IMR-90 (cell line): ENCODE measurements around the gene SLC6A11. TPM values are rescaled to one million over a fixed set of nuclear protein-coding genes. Genes with fewer than 3 reads are reported as not detected.

ENCODE experiments used
- ATAC-seq: fragments of 200-7000 bp; cut with Tn5 transposase; 2 replicates; pipeline ENCODE4 v1.9.1; 2020; ENCODE audit warnings: low read depth, mild to moderate bottlenecking, moderate library complexity
- BruUV-seq: library from RNA; stranded (reverse); fragments of 400-500 nt; replicated peaks from 2 replicates; lab custom pipeline; 2021; lab: Mats Ljungman, UMichigan
- CTCF ChIA-PET: fragments of 300-600 bp; formaldehyde crosslinking; extraction: SDS; loops from one replicate; lab custom pipeline; 2021; ENCODE audit warnings: antibody characterized with exemption; lab: Yijun Ruan, JAX
- POLR2A ChIA-PET: fragments of 300-600 bp; sonication (Branson Sonifier 250); formaldehyde crosslinking; loops from one replicate; lab custom pipeline; 2022; ENCODE audit warnings: antibody characterized with exemption; ENCODE audit not compliant: unreplicated experiment; lab: Charles Lee
- DNase-seq: peaks from one replicate; pipeline ENCODE4 v3.0.0; 2013
- H2AFZ ChIP-seq: replicated peaks from 2 replicates; pipeline ENCODE3; 2013; ENCODE audit warnings: low read length, mild to moderate bottlenecking; ENCODE audit not compliant: poor library complexity
- H2AK5ac ChIP-seq: 2 replicates; pipeline ENCODE4 v1.6.1; 2013; ENCODE audit warnings: low read depth, low read length, inconsistent platforms
- H2AK9ac ChIP-seq: replicated peaks from 2 replicates; pipeline ENCODE3; 2013; ENCODE audit warnings: mild to moderate bottlenecking, low read depth, low read length, moderate library complexity; ENCODE audit not compliant: poor library complexity
- H2BK120ac ChIP-seq: 2 replicates; pipeline ENCODE4 v1.6.1; 2013; ENCODE audit warnings: low read depth, low read length, inconsistent platforms
- H2BK15ac ChIP-seq: 3 replicates; pipeline ENCODE4 v1.6.1; 2013; ENCODE audit warnings: low read depth, low read length, inconsistent platforms
- H2BK20ac ChIP-seq: 2 replicates; pipeline ENCODE4 v1.6.1; 2013; ENCODE audit warnings: low read depth, mild to moderate bottlenecking, inconsistent platforms, low read length, moderate library complexity
- H2BK5ac ChIP-seq: 2 replicates; pipeline ENCODE4 v1.6.1; 2013; ENCODE audit warnings: mild to moderate bottlenecking, low read depth, low read length, inconsistent platforms; ENCODE audit not compliant: poor library complexity, severe bottlenecking
- H3K14ac ChIP-seq: replicated peaks from 2 replicates; pipeline ENCODE4 v1.6.1; 2013; ENCODE audit warnings: low read depth, low read length, inconsistent platforms
- H3K18ac ChIP-seq: 2 replicates; pipeline ENCODE4 v1.6.1; 2013; ENCODE audit warnings: low read depth, low read length, control low read depth
- H3K23ac ChIP-seq: 2 replicates; pipeline ENCODE4 v1.6.1; 2013; ENCODE audit warnings: low read depth, low read length, inconsistent platforms
- H3K27ac ChIP-seq: 2 replicates; pipeline ENCODE4 v1.5.1; 2013; ENCODE audit warnings: mild to moderate bottlenecking, control low read depth, low read length; ENCODE audit not compliant: insufficient read depth
- H3K27me3 ChIP-seq: 2 replicates; pipeline ENCODE4 v1.6.1; 2013; ENCODE audit warnings: low read length; ENCODE audit not compliant: control insufficient read depth, insufficient read depth
- H3K36me3 ChIP-seq: 2 replicates; pipeline ENCODE4 v1.6.1; 2013; ENCODE audit warnings: low read length, mixed read lengths; ENCODE audit not compliant: control insufficient read depth, insufficient read depth
- H3K4ac ChIP-seq: 2 replicates; pipeline ENCODE4 v1.6.1; 2013; ENCODE audit warnings: low read depth, low read length, inconsistent platforms
- H3K4me1 ChIP-seq: 2 replicates; pipeline ENCODE4 v1.6.1; 2013; ENCODE audit warnings: low read length, mixed read lengths; ENCODE audit not compliant: control insufficient read depth, insufficient read depth
- H3K4me2 ChIP-seq: 2 replicates; pipeline ENCODE4 v1.6.1; 2013; ENCODE audit warnings: low read depth, mild to moderate bottlenecking, control low read depth, low read length, moderate library complexity
- H3K4me3 ChIP-seq: 2 replicates; pipeline ENCODE4 v1.5.1; 2013; ENCODE audit warnings: low read depth, mild to moderate bottlenecking, control low read depth, low read length, moderate library complexity; ENCODE audit not compliant: insufficient read depth
- H3K56ac ChIP-seq: 2 replicates; pipeline ENCODE4 v1.6.1; 2013; ENCODE audit warnings: low read length, inconsistent platforms; ENCODE audit not compliant: insufficient read depth; ENCODE audit errors: extremely low read depth
- H3K79me1 ChIP-seq, 2 experiments: 2 replicates each; pipeline ENCODE4 v1.6.1; 2013; ENCODE audit warnings: low read length in 2 of 2, inconsistent platforms in 1 of 2, low read depth in 1 of 2
- H3K9ac ChIP-seq: 2 replicates; pipeline ENCODE4 v1.6.1; 2013; ENCODE audit warnings: low read depth, low read length, control low read depth
- H3K9me1 ChIP-seq: 2 replicates; pipeline ENCODE4 v1.6.1; 2013; ENCODE audit warnings: low read length, inconsistent platforms; ENCODE audit not compliant: insufficient read depth
- H3K9me3 ChIP-seq: 2 replicates; pipeline ENCODE4 v1.6.1; 2013; ENCODE audit warnings: low read length; ENCODE audit not compliant: control insufficient read depth, insufficient read depth
- H4K20me1 ChIP-seq: 2 replicates; pipeline ENCODE4 v1.6.1; 2013; ENCODE audit warnings: low read length, inconsistent platforms; ENCODE audit not compliant: insufficient read depth
- H4K5ac ChIP-seq: 2 replicates; pipeline ENCODE4 v1.6.1; 2013; ENCODE audit warnings: mild to moderate bottlenecking, low read depth, low read length, control low read depth
- H4K8ac ChIP-seq, 2 experiments: 2 replicates each; pipeline ENCODE4 v1.6.1; 2013; ENCODE audit warnings: low read depth in 2 of 2, low read length in 2 of 2, control low read depth in 1 of 2, inconsistent platforms in 1 of 2
- H4K91ac ChIP-seq: 2 replicates; pipeline ENCODE4 v1.6.1; 2013; ENCODE audit warnings: low read depth, low read length, inconsistent platforms; ENCODE audit not compliant: insufficient read depth
- CEBPB ChIP-seq: IDR thresholded peaks from 2 replicates; pipeline ENCODE4 v1.6.1; 2012; ENCODE audit warnings: low read depth, low read length, improper control_type of control experiment
- CHD1 ChIP-seq: IDR thresholded peaks from 2 replicates; pipeline ENCODE4 v1.6.1; 2012; ENCODE audit warnings: low read depth, low read length, improper control_type of control experiment
- FOS ChIP-seq: fragments of 150-350 bp; IDR thresholded peaks from 2 replicates; pipeline ENCODE4 v1.6.1; 2016; ENCODE audit warnings: low read depth, low read length
- MAFK ChIP-seq: IDR thresholded peaks from 2 replicates; pipeline ENCODE4 v1.6.1; 2012; ENCODE audit warnings: low read depth, low read length, improper control_type of control experiment
- MAZ ChIP-seq: IDR thresholded peaks from 2 replicates; pipeline ENCODE4 v1.6.1; 2012; ENCODE audit warnings: low read depth, mild to moderate bottlenecking, low read length, improper control_type of control experiment, moderate library complexity, borderline replicate concordance
- POLR2A ChIP-seq: IDR thresholded peaks from 2 replicates; pipeline ENCODE4 v1.6.1; 2012; ENCODE audit warnings: mild to moderate bottlenecking, low read depth, low read length
- RFX5 ChIP-seq: IDR thresholded peaks from 2 replicates; pipeline ENCODE4 v1.8.0; 2012; ENCODE audit warnings: low read depth, mild to moderate bottlenecking, low read length, moderate library complexity
- SMC3 ChIP-seq: fragments of 150-350 bp; IDR thresholded peaks from 2 replicates; pipeline ENCODE4 v1.6.1; 2016; ENCODE audit warnings: low read depth, mild to moderate bottlenecking, antibody characterized with exemption, low read length, moderate library complexity
- WGBS, 2 experiments: methylation state at CpG; one replicate each; pipeline versions ENCODE4 v1.1.5 to v1.1.7; 2013; ENCODE audit warnings: missing lambda C conversion rate in 2 of 2; ENCODE audit not compliant: insufficient read length in 1 of 2; ENCODE audit errors: extremely low coverage in 2 of 2; 5-methylcytosine and 5-hydroxymethylcytosine counted together
- dilution Hi-C: fragments of 300-500 bp; cut with HindIII; formaldehyde crosslinking; loops from one replicate; pipeline ENCODE4 v1.14.3; 2018; ENCODE audit warnings: low sequenced_read_pairs; ENCODE audit not compliant: unreplicated experiment
- in situ Hi-C: fragments of 300-500 bp; cut with MboI; formaldehyde crosslinking; loops from 3 replicates; pipeline ENCODE4 v1.14.3; 2019; ENCODE audit warnings: low sequenced_read_pairs, inconsistent platforms, mixed read lengths
- intact Hi-C: fragments of 100-400 bp; cut with micrococcal nuclease; formaldehyde crosslinking; loops from 2 replicates; pipeline ENCODE4 v1.10.0; 2022
- polyA plus RNA-seq, 3 experiments: library from polyadenylated mRNA; depleted of rRNA; stranded (reverse); fragments of >200 nt; gene quantifications; 2 replicates each; pipeline ENCODE4 v1.2.3, GENCODE V29; 2012; ENCODE audit warnings: low replicate concordance in 1 of 3
- total RNA-seq: library from RNA; depleted of rRNA; stranded (reverse); fragments of >200 nt; gene quantifications from 2 replicates; pipeline ENCODE4 v1.2.3, GENCODE V29; 2012
- TF ChIP-seq, protein P1 (sequence below): fragments of 150-350 bp; IDR thresholded peaks from 2 replicates; pipeline ENCODE4 v1.6.1; 2017; ENCODE audit warnings: mild to moderate bottlenecking, antibody characterized with exemption, low read length, low read depth

Gene SLC6A11
- total and polyA plus RNA-seq, 2 of the 4 experiments (the other 2 are of a cell fraction): not detected

DNA sequence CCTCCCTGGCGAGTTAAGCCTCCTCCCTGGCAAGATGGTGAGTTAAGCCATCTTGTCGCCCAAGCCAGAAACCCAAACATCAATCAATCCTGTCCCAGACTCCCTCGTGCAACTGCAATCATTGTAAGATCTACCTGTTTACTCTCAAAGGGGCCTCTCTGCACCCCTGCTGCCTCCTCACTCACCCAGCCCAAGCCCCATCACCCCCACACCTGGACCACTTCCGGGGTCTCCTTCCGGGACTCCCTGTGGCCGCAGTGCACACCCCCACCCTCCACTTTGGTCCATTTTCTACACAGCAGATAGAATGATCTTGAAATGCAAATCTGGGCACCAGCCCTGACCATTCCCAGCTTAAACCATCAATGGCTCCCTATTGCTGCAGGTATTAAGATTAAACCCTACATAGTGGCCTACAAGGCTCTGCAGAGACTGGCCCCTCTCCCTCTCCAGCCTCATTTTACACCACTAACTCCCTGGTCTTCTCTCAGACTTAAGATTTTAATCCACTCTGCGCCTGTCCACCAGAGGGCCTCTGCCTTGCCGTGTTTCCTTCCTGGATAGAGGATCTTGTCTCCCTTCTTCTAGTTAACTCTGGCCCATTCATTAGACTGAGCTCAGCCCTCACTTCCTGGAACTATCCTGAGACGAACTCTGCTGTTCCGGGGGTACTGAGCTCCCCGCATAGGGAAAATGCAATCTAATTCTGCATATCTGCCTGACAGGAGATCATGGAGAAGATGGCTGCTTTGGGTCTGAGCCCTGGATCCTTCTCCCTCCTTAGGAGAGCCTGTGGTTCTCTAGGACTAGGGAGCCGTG, 134.7 kb downstream of the SLC6A11 start (continued):
- TF ChIP-seq CHD1: no peak
- no peak for TF ChIP-seq MAFK

DNA sequence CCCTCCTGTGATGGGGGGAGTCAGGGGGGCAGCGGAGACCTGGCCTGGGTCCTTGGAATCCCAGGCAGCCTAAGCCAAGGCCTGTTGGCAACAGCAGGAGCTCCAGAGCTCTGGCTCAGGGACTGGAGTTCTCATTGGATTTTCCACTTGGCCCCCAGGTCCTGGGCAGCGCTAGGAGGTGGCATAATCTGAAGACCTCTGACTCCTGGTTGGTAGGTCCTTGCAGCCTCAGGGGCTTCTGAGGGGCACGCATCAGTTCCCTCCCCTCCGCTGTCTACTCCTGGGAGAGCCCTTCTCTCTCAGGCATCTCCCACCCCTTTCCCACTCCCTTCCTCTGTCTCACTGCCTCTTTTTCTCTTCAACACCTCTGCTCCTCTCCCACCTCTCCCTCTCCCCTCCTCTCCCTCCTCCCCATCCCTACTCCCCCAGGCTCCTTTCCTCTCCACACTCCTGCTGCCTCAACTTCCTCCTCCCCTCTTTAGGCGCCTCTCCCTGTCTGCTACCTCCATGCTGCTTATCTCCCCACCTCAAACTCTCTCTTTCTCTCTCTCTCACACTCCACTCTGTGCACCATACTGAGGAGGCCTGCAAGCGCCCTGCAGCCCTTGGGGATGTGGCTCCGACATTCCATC, 135.4 kb downstream of the SLC6A11 start:
- H3K4me1 ChIP-seq: no peaks in the 10 kb centered on the region
- H3K9ac ChIP-seq: no peak overlapping the region
- ATAC-seq: no peak
- ChIA-PET CTCF (interaction anchor here (0.9 to 1.9 kb wide), 3 partner anchors 10 to 29 kb away, joined by 3 to 7 read pairs (median 4); no protein-coding TSS in a partner anchor), POLR2A (no interaction called here)
- H4K91ac ChIP-seq: no peak overlapping the region
- TF ChIP-seq MAFK (no peak), CEBPB (no peak), RFX5 (no peak), MAZ (no peak), SMC3 (no peak), POLR2A (no peak), FOS (no peak)
- TF ChIP-seq, protein P1, sequence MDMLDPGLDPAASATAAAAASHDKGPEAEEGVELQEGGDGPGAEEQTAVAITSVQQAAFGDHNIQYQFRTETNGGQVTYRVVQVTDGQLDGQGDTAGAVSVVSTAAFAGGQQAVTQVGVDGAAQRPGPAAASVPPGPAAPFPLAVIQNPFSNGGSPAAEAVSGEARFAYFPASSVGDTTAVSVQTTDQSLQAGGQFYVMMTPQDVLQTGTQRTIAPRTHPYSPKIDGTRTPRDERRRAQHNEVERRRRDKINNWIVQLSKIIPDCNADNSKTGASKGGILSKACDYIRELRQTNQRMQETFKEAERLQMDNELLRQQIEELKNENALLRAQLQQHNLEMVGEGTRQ: no peak
- H4K20me1 ChIP-seq: 0 out of 2 replicates have a peak, but pooled peaks cover 4% of the 10 kb centered on the region
- H2BK120ac ChIP-seq: no peak overlapping the region
- intact Hi-C loops: loop anchor here (1.0 kb wide), 1 partner anchor 108 kb away; no protein-coding TSS in a partner anchor
- no peak overlapping the region for H4K5ac ChIP-seq
- H2AFZ ChIP-seq: no peak overlapping the region
- no peak overlapping the region for H2BK15ac ChIP-seq
- no peak overlapping the region for H2AK5ac ChIP-seq
- 0 out of 2 replicates have a peak, but pooled peaks cover 4% of the 10 kb centered on the region for H3K9me1 ChIP-seq
- H3K4ac ChIP-seq: no peak overlapping the region
- H3K23ac ChIP-seq: no peak overlapping the region
- no CpG with 5 or more reads among the region's 7 CpGs for WGBS, 2 experiments
- peaks cover 25% of the 10 kb centered on the region for H3K27me3 ChIP-seq
- H3K56ac ChIP-seq: no peak overlapping the region
- H3K4me2 ChIP-seq: no peak overlapping the region
- no peaks in the 10 kb centered on the region for H3K36me3 ChIP-seq
- no peak for DNase-seq
- no peaks in the 10 kb centered on the region for H3K79me1 ChIP-seq
- H4K8ac ChIP-seq: no peak overlapping the region
- no peak overlapping the region for H3K18ac ChIP-seq
- no peaks in the 10 kb centered on the region for H3K9me3 ChIP-seq
- no peak overlapping the region for H2BK5ac ChIP-seq
- H3K4me3 ChIP-seq: no peak overlapping the region
- dilution Hi-C loops: no loop called here
- in situ Hi-C loops: loop anchor here (5.0 kb wide), 1 partner anchor 106 kb away; no protein-coding TSS in a partner anchor
- no peak overlapping the region for H3K14ac ChIP-seq
- no peak overlapping the region for H3K27ac ChIP-seq
- H2AK9ac ChIP-seq: no peak overlapping the region
- no TSS peak for BruUV-seq
- no peak overlapping the region for H2BK20ac ChIP-seq
